ENCODE measurements around the gene OR1K1.
A peak's percentile ranks its signal among the peaks of the same experiment; 100 is the strongest.
"Not testable (repeated sequence)": the region's sequence is repeated elsewhere in the genome, so short reads cannot be mapped to it uniquely, and the experiment has no call there.

Gene OR1K1

DNA sequence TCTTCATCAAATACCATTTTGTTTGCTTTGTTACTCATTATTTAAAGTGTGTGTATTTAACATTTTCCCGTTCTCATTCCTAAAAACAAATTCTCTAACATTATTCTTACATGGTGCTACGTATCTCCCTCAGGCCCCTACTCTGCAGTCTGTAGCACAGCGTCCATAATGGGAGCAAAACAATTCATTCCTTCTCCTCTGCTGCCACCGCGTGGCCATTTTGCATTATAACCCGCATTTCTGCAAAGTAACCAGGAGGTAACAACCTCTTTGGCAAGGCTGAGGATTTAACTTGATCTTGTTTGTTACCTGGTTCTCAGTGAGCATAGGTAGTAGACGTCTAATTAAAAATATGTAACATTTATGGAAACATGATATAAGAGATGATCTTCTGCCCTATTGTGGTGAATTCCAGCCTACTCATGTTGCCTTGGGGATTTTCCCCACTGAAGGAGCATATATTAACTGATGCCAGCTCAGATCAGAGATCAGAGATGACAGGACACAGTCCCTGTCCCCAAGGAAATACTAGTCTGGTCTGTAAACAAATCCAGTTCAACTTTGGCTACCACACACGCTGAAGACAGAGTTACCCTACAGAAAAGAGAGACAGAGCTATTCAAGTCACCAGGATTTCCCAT lies 10.5 kb downstream of the OR1K1 start:
- peak; percentile 68 for DNase-seq (ENCODE audit: extremely low spot score, insufficient read length, low read depth)
- peak; percentile 97 for FAIRE-seq

GRCh38 chr9:122812736-122813135 lies 12.8 kb downstream of the OR1K1 start:
- no peak for FAIRE-seq
- DNase-seq (ENCODE audit: extremely low spot score, insufficient read length, low read depth): no peak

GRCh38 chr9:122814545-122814944 lies 14.6 kb downstream of the OR1K1 start:
- no peak for DNase-seq (ENCODE audit: extremely low spot score, insufficient read length, low read depth)
- FAIRE-seq: no peak

GRCh38 chr9:122815544-122815943 lies 15.6 kb downstream of the OR1K1 start:
- FAIRE-seq (no peak), DNase-seq (ENCODE audit: extremely low spot score, insufficient read length, low read depth) (no peak)

- no peak for FAIRE-seq
Measured at GRCh38 chr9:122816163-122816867, 16.4 kb downstream of the OR1K1 start.

DNA sequence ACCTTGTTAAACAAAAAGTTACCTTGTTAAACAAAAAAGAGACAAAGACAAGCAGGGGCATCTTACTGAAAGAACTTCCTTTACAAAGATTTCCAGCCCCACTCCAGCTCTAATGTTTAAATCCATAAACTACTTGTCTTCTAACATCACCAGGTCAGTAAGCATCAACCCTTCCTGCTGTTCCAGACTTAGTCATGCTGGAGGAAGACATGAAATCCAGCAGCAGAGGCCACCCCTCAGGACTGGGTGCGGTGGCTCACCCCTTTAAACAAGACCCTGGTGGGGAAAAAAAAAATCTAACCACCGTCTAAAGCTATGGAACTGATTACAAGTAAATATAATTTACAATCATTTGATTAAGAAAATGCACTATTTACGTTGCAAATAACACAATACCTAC lies 19.4 kb downstream of the OR1K1 start:
- FAIRE-seq (no peak), DNase-seq (ENCODE audit: extremely low spot score, insufficient read length, low read depth) (no peak)

More at GRCh38 chr9:122816163-122816867, 16.4 kb downstream of the OR1K1 start:
- no peak for DNase-seq (ENCODE audit: extremely low spot score, insufficient read length, low read depth)

DNA sequence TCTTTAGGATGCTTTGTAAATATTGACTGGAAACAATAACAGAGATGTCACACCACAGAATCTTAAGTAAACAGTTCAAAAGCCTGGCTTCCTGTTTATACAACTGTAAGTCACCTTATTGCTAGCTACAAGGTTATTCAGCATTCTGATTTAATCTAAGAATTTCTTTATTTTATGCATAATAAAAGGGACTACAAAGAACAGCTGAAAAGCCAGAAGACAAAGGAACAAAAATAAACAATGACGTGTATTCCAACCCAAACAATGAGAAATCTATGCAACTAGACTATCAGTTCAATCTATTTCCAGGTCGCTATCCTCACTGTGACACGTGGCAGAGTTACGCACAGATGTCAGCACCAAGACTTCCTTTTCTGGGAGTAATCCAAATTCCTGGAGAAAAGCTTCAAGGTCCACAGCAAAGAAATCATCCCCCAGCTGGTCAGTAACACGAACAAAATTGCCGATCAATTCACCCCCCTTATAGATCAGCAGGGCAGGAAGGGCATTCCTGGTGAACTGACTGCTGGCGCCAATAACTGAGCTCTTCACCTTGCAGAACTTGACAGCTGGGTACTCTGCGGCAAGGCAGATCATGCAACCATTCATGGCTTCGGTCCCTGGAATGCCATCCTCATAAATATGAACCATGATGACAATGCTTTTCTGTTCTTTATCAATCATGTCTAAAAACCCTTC lies 20.0 kb downstream of the OR1K1 start:
- DNase-seq (ENCODE audit: extremely low spot score, insufficient read length, low read depth) (no peak), FAIRE-seq (no peak)

- FAIRE-seq (no peak), DNase-seq (ENCODE audit: extremely low spot score, insufficient read length, low read depth) (no peak)
Measured at GRCh38 chr9:122820490-122820845, 20.5 kb downstream of the OR1K1 start.

DNA sequence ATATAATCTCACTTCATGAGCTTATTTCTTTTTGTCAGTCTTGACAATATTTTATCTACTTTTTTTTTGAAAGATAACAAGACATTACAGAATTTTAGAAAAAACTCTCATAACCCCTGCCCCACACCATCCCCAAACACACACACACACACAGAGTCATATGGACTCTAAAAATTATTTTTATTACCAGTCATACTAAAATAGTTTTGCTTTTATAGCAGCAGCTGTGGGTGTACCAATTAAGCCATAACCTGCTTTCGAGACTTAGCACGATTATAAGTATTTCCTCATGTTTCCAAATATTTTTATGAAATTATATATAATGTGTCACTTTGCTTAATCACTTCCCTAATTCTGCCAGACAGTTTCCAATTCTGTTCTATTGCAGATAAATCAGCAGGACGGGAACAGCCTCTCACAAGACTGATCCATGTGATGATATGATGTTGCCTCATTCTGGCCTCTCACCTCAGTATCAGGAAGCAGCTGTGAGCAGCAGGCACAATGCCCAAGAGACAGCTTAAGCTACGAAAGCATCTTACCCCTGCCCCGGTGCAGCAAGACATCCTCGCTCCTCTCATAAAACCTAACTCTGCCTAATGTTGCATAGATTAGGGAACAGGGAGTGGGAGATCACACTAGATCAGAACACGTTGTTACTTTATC lies 21.5 kb downstream of the OR1K1 start:
- FAIRE-seq (no peak), DNase-seq (ENCODE audit: extremely low spot score, insufficient read length, low read depth) (no peak)

DNA sequence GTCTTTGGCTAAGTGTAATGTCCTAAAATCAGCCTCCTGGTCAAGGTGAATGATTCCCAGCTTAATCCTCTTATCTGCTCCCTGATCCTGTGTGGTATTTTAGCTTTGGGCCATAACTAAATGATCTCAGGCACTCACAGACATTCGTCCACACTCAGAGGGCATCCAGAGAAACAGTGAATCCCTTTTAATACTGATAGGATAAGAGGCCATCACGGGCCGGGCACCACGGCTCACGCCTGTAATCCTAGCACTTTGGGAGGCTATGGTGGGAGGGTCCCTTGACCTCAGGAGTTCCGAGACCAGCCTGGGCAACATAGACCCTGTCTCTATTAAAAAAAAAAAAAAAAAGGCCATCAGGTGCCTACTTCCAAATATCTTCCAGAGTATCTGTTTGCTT lies 22.1 kb downstream of the OR1K1 start:
- FAIRE-seq (no peak), DNase-seq (ENCODE audit: extremely low spot score, insufficient read length, low read depth) (no peak)

DNA sequence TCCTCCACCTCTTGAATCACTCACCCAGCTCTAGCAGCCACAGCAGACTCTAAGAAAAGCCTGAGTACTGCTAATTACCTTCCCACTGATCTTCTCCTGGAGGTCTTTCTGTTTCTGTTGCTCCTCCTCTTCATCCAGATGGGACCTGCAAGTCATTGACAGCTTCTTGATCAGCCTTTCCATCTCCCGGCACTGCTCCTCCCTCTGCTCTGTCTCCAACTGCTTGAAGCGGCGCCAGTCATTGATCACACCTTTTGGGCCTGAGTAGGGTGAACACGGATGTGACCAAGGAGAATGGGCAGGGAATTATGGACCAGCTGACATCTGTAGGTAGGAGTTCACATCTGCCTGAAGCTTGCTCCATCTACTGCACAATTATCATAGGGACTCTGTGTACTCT lies 23.0 kb downstream of the OR1K1 start:
- no peak for DNase-seq (ENCODE audit: extremely low spot score, insufficient read length, low read depth)
- no peak for FAIRE-seq

GRCh38 chr9:122827761-122828093 lies 27.8 kb downstream of the OR1K1 start:
- FAIRE-seq (no peak), DNase-seq (ENCODE audit: extremely low spot score, insufficient read length, low read depth) (no peak)

GRCh38 chr9:122828965-122829284 lies 29.0 kb downstream of the OR1K1 start:
- not testable (repeated sequence) for DNase-seq (ENCODE audit: extremely low spot score, insufficient read length, low read depth); FAIRE-seq

- FAIRE-seq (no peak), DNase-seq (ENCODE audit: extremely low spot score, insufficient read length, low read depth) (no peak)
Measured at GRCh38 chr9:122832194-122832593, 32.3 kb downstream of the OR1K1 start.

DNA sequence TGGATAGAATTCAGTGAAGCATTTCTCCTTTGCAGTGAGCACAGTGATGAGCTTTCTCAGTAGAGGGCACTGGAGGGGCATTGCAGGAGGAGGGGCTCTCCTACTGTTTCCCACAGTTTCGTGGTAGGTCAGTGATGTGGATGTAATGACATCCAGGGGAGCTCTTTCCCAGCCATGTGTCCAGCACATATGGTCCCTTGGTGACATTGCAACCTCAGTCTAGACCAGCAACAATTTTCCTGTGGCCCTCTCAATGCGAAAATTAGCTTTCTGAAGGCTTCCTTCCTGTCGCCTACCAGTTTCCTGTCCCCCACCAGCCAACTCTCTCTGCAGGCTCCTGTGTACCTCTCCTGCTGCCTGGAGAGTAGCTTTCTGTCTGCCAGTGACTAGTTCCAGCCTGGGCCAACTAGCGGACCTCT lies 35.4 kb downstream of the OR1K1 start:
- FAIRE-seq (no peak), DNase-seq (ENCODE audit: extremely low spot score, insufficient read length, low read depth) (no peak)

DNA sequence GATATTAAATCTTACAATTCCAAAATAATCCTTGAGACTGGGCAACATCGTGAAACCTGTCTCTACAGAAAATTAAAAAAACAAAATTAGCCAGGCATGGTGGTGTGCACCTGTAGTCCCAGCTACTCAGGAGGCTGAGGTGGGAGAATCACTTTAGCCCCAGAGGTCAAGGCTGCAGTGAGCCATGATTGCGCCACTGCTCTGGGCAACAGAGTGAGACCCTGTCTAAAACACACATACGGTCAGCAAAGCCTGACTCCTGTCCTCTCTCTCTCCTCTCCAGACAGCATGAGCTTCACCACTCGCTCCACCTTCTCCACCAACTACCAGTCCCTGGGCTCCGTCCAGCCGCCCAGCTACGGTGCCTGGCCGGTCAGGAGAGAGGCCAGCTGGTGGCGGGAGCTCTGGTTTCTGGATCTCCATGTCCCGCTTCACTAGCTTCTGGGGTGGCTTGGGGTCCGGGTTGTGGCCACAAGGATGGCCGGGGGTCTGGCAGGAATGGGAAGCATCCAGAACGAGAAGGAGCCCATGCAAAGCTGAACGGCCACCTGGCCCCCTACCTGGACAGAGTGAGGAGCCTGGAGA lies 37.4 kb downstream of the OR1K1 start:
- FAIRE-seq (no peak), DNase-seq (ENCODE audit: extremely low spot score, insufficient read length, low read depth) (no peak)

- DNase-seq (ENCODE audit: extremely low spot score, insufficient read length, low read depth); FAIRE-seq: not testable (repeated sequence)
Measured at GRCh38 chr9:122838441-122838840, 38.5 kb downstream of the OR1K1 start.

- no peak for DNase-seq (ENCODE audit: extremely low spot score, insufficient read length, low read depth)
- FAIRE-seq: no peak
Measured at GRCh38 chr9:122841501-122841900, 41.6 kb downstream of the OR1K1 start.

GRCh38 chr9:122844137-122844536 lies 44.2 kb downstream of the OR1K1 start:
- no peak for FAIRE-seq

DNA sequence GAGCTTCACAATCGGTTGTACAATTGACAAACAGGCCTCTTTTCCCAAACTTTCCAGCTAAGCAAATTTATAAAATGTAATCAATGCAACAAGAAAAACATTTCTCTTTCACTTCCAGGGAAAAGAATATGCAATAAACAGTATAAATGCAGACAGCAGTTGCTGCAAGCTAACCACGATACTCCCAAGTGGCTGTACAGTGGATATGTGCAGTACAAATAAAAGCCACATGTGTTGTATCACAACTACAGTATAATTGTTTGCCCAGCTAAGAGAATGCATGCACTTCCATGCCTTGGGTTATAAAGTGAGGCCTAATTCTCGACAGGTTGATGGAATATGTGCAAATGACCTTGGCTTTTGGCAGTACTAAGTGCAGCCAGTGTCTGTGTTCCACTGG lies 45.2 kb downstream of the OR1K1 start:
- DNase-seq (ENCODE audit: extremely low spot score, insufficient read length, low read depth) (no peak), FAIRE-seq (no peak)

More at GRCh38 chr9:122844137-122844536, 44.2 kb downstream of the OR1K1 start:
- no peak for DNase-seq (ENCODE audit: extremely low spot score, insufficient read length, low read depth)

Measured in GM18507 (cell line).